DMS153 treated with DMSO at 0.1 percent for 48 hours (cell line): ENCODE measurements around the gene FAAP20.

Experiments used
- DNase-seq: peaks from one replicate; lab custom pipeline; 2025; ENCODE audit not compliant: unreplicated experiment; lab: John Stamatoyannopoulos, UW

Gene FAAP20

GRCh38 chr1:2230781-2231531 is 36.4 kb upstream of the FAAP20 start:
- DNase-seq = no peak

GRCh38 chr1:2229911-2230731 is 35.5 kb upstream of the FAAP20 start:
- DNase-seq = no peak

- DNase-seq = peak; percentile 85
Measured at GRCh38 chr1:2229037-2229864, 34.7 kb upstream of the FAAP20 start.

- no peak for DNase-seq
Measured at GRCh38 chr1:2228694-2229036, 34.1 kb upstream of the FAAP20 start.

- DNase-seq = no peak
Measured at GRCh38 chr1:2228157-2228594, 33.6 kb upstream of the FAAP20 start, which contains the start of gene SKI. TSS of gene SKI (plus strand) at chr1:2228319. CDS start at chr1:2228767, 448 bp downstream.

GRCh38 chr1:2227346-2228156 is 33.0 kb upstream of the FAAP20 start:
- DNase-seq = peak; percentile 99

GRCh38 chr1:2226525-2227345 is 32.2 kb upstream of the FAAP20 start:
- no peak for DNase-seq

- no peak for DNase-seq
Measured at GRCh38 chr1:2224631-2225428, 30.3 kb upstream of the FAAP20 start.

- no peak for DNase-seq
Measured at GRCh38 chr1:2224170-2224584, 29.6 kb upstream of the FAAP20 start.

GRCh38 chr1:2221271-2221670 is 26.7 kb upstream of the FAAP20 start:
- DNase-seq = no peak

GRCh38 chr1:2216767-2217058 is 22.1 kb upstream of the FAAP20 start:
- no peak for DNase-seq

- DNase-seq = no peak
Measured at GRCh38 chr1:2215909-2216766, 21.6 kb upstream of the FAAP20 start.

GRCh38 chr1:2215329-2215728 is 20.8 kb upstream of the FAAP20 start:
- no peak for DNase-seq

- no peak for DNase-seq
Measured at GRCh38 chr1:2214541-2215241, 20.1 kb upstream of the FAAP20 start.

GRCh38 chr1:2213576-2214505 is 19.3 kb upstream of the FAAP20 start:
- DNase-seq = no peak
